OCI-M2 (cell line): ENCODE data around the gene SHANK2.

Source experiments
- DNase-seq: peaks from one replicate; lab custom pipeline; 2025; ENCODE audit not compliant: unreplicated experiment; lab: John Stamatoyannopoulos, UW

Gene SHANK2

DNA sequence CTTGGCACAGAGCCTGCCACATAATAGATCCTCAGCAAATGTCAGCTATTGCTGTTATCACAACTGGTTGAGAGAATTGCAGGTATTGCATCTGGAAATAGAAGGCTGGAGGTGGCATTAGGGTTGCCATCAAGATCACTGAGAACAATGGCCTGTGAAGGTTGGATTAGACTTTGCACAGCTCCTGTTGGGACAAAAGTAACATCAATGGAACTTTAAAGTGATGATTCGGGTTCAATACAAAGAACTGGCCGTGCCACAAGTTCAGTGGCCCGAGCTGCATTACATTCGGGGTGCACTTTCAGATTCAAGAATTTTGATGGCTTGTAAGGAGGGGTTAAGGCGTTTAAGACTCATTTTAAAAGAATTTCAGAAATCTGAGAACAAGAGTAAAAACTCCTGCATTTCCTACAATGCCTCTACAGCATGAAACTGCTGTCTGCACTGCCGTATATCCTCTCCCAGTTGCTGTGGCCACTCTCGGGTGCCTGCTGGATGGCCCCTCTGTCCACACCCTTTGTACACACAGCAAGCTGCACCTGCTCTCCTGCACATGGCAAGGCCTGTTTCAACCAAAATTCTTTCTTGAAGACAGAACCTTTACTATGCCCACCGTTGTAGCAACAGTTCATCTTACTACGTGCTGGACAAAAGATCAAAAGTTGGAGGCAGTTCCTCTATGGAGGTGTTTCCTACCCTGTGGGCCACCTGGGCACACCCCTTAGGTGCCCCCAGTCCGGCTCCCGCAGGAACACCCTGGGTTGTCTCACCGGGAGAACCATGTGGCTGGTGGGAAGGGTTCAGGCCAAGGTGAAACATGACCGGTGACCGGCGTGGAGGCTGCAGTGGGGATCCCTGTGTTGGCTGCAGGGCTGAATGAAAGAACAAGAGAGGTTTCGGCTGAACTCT lies 17.5 kb upstream of the SHANK2 start:
- no peak for DNase-seq

DNA sequence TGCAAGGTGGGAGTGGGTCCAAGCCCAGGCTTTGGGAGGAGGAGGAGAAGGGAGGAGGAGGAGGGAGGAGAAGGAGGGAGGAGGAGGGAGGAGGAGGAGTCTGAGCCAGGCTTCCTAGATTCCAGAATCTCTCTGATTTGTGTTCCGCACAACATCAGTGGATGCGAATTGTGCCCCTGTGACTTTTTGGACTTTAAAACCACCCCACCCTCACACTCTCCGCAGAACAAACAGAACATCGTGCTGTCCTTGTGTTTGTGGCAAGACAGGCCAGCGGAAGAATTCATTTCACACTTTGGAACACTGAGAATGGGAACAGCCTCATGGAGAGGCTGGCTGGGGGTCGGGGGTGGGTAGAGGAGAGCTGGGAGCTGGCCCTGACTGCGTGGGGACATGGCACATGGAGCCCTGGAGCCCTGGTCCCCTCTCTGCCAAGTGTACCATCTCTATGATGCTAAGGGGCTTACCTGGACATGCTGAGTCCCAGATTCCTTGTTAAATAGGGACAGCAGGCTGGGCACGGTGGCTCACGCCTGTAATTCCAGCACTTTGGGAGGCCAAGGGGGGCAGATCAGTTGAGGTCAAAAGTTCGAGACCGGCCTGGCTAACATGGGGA lies 16.4 kb upstream of the SHANK2 start:
- DNase-seq = no peak

DNA sequence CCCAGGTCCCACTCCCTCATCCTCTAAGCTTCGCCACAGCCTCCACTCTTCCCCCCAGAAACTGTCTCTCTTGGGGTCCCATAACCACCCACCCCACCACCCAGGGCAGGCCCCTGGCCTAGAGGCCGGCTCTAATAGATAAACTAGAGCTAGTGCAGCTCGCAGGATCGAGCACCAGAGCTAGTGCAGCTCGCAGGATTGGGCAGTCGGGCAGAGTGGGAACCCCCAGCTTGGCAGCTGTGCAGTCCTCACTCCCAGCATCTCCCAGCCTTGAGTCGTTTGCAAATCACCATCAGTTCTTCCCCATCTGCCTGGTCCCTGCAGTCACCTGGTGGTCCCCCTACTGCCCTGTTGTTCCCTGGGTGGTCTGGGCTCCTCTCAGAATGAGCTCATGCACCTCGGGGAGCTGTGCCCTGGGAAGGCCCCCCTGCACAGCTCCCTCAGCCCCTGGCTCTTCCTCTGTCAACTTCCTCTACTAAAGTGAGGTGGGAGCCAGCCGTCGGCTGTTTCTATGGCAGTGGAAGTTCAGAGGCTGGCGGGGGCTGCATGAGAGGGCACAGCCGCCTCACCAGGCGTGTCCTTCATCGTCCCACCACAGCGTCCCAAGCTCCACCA lies 15.5 kb upstream of the SHANK2 start:
- no peak for DNase-seq

DNA sequence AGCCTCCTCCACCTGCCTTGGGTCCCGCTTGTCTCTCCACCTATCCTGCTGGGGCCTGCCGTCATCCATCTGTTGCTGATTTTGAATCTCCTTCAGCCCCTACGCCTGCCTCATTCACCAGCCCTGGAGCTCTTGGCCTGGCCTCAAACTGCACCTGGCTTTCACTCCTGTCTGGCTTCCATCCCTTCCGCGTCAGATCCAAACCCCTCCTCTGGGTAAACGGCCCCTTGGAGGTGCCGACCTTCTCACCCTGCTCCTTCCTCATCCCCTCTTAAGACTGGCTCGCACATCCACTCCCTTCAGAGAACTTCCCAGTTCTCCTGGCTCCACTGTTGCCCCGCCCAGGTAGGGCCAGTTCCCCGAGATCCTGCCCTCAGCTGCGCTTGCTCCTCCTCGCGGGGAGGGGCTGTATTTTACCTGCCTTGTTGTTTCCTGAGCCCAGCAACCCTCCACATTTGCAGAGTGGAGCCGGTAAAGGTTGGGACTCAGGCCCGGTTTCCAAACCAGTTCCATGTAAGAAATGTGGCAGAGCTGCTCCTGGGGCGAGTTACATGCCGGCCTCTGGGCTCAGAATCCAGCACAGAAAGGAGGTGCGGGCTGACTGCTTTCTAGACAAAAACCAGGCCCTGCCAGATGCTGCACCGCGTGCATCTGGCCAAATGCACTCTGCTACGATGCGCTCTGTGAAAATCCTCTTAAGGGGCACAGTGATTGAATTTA lies 13.9 kb upstream of the SHANK2 start:
- DNase-seq = no peak

DNA sequence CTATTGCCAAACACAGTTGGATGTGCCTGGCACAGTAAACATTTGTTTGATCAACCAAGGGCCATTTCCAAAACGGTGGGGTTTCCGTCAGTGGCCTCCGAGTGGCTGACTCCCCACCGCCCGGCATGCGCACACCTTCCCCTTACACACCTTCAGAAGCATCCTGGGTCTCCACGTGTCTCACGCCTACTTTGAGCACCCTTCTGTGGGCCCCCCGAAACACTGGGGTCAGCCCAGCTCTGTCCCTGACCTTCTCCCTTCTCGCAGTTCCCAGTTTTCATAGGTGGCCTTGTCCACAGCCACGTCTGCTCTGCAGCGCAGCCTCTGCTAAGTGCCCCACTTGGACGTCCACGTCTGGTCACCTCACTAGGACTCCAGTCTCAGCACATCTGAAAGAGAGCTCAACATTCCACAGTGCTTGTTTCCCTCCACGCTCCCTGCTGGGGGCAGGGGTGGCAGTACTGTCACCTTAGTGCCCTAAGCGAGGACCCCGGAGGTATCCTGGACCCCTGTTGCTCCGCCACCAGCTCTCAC lies 13.2 kb upstream of the SHANK2 start:
- DNase-seq = no peak

DNA sequence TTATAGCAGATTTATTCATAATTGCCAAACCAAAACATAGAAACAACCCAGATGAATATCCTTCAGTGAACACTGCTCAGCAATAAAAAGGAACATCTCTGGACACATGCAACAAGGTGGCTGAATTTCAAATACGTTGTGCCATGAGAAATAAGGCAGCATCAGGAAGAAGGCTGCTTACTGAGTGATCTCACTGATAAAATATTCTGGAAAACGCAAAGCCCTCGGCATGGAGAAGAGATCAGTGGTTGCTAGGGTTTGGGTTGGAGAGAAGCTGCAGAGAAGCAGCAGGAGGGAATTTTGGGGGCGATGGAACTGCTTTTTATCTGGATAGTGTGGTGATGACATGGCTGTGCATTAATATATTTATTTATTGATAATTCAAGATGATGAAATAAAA lies 11.0 kb upstream of the SHANK2 start:
- DNase-seq = no peak

DNA sequence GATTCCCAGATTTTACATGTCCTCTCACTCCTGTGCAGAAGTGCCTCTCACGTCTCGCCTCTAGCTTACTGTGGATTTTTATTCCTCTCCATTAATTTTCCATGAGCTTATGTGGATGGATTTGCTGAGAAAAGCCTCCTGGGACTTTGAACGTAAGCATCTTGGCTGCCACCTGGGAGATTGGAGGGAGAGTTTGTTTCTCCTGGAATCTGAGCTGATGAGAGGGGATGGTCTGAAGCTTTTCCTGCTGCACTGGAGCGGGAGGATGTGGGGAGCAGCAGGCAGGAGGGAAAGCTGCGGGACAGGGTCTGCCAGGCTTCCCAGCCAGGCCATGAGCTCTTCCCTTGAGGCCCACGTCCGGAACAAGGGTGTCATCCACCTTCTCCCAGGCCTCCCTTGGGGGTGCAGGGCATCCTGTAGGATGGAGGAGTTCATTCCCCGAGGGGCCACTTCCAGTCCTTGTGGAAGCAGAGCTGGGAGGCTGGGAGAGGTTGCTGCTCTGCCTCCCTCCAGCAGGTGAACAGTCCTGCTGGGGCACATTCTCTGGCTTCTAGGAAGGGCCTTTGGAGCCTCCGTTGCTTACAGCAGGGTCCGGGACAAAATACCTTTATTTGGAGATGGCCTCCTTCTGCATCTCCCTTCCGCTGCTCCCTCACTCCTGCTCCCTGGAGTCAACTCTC lies 3.6 kb upstream of the SHANK2 start:
- no peak for DNase-seq

DNA sequence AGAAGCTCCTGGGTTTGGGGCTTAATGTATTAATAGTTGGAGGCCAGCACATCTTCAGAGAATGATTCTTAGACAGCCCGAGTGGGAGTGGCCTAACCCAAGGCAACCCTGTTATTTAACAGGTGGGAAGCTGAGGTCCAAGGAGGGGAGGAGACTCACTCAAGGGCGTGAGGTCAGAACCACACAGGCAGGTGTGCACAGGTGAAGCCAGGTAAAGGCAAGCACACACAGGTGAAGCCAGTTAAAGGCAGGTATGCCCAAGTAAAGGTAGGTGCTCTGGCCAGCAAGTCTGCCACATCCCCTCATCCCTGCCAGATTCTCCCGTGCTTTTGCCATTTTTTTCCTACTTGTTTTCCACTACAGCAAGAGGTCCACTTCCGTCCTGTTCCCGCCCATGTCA lies 2.9 kb upstream of the SHANK2 start:
- no peak for DNase-seq

DNA sequence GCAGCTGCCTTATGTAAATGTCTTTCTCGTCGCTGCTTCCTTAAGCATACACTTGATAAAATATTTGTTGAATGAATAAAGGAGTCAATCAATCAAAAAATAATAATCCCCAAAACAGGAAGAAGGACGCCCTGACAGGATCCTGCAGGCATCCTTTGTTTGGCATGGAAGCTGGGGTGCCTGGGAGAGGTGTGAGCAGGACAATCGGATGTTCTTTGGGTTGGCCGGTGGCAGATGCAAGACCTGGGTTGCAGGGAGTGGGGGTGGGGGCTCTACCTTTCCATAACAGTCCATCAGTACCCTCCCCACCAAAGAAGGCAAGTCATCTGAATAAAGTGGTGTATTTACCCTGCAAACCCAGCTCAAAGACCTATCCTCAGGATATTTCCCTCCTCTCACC lies 1.4 kb upstream of the SHANK2 start:
- DNase-seq = no peak

DNA sequence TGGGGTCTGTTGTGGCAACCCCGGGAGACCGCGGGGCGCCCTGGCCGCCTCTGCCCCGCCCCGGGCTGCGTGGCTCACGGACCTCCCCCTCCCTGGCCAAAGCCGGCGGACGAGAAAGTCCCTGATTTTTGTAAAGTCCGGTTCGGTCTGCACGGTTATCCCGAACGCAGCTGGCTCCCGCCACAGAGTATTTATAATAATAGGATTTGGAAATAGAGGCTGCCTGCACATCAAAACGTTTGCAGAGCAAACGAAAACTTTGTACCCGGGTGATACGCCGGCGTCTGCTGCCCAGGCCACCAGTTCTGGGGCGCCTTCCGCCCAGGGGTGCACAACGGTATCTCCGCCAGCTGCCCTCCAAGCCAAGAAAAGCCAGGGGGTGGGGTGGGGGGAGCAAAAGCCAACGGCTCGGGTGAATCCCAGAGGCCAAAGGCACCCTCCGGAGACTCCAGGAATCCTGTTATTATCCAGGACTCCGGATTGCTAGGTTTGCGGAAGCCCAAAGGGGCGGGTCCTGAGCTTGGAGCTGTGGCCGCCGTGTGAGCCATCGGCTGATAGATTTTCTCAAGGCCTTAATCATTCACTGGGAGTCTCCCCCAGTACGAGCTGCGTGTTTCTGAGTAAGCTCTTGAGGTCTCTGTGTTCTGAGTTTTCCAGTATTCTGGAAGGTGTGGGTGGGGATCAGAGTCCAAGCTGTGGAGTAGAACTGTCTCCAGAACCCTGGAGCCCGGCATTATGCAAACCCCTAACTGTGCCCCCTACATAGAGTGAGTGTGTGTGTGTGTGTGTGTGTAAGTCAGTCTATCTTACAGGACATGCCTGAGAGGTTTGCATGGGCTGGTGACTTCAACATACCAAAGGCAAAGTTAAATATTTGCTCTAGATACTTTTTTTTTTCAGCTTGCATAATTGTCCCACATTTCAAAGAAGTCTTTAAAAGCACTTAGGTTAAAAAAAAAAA lies 673 bp upstream of the SHANK2 start:
- DNase-seq = no peak

DNA sequence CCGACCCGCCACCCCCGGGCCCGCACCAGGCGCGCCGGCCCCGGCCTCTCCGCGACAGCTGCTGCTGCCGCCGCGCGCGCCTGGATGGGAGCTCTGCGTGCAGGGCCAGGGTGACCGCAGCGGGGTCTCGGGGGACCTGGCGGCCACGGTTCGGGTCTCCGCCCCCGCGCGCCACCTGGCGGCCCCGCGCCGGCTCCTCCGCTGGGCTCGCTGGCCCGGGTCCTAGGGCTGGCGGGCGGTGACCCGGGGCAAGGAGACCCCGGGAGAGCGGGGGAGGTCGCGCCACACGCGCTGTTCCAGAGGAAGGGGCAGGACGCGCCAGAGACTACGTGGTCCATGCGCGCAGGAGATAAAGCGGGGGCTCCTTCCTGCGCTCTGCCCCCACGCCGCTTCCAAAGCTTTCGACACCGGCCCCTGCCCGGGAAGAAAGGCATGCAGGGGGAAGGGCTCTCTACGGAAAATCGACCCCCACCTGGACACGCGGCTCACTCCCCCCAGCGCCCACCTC lies 562 bp downstream of the SHANK2 start:
- no peak for DNase-seq

DNA sequence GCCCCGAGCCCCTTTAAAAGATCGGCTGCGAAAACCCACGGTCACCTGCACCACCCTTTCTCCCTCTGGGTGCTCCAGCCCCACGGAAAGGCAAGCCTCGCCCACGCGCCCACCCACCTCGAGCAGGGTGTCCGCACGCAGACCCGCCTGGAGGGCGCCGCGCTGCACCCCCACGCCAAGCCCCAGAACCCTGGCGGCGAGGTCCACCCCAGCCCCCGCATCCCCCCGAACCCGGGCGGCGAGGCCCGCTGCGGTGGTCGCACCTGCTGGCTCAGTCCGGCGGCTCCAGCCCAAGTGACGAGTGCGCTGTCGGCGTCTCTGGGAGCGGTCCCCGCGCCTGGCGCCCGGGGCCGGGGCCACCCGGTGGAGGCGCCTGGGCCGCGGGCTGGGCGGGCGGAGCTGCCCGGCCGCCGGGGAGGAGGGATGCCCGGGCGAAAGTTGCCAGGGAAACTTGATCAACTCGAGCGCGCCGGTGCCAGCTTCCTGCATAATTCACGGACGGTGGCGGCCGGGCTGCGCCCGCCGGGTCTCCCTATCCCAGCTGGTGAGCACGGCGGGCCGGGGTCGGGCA lies 1.1 kb downstream of the SHANK2 start:
- no peak for DNase-seq

DNA sequence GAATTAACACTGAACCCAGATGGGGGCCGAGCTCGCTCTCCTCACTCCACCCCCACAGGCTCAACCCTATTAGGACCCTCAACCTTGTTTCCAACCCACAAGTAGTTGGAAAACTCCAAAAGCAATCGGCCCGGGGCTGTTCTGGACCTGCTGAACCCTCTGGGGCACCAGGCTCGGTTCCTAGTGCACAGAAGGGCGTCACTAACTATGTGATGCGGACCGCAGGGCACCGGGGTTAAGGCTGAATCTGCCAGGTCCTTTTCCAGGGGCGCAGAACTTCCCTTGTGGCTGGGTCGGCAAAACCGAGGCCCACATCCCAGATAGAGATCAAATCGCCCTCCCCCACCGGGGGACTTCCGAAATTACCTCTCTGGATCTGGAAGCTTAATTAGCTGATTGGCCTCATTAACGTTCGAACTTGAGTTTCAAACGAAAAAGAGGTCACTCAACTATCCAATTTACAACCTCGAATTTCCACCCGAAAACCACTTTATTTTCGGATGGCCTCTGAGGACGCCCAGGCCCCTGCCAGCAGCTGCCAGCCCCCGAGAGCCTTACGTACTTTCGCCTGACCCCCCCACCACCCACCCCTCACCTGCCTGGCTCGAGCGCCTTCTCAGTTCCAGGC lies 1.7 kb downstream of the SHANK2 start:
- DNase-seq = no peak

DNA sequence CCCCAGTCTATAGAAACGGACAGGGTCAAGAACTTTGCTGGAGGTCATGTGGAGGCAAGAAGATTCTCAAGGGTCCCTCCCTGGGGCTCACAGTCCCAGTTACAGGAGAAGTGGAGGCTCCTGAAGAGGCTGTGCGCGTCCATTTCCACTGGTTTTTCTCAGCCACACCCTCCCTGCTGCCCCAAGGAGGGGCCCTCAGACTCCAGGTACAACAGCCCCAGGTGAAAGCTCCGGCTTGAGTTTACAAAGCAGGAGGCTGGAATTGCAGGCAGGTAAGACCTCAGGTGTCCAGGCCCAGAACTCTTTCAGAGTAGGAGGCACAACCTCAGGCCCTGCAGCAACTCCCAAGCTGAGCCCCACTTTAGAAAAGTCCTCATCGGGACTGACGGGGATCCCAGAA lies 3.1 kb downstream of the SHANK2 start:
- DNase-seq = no peak

DNA sequence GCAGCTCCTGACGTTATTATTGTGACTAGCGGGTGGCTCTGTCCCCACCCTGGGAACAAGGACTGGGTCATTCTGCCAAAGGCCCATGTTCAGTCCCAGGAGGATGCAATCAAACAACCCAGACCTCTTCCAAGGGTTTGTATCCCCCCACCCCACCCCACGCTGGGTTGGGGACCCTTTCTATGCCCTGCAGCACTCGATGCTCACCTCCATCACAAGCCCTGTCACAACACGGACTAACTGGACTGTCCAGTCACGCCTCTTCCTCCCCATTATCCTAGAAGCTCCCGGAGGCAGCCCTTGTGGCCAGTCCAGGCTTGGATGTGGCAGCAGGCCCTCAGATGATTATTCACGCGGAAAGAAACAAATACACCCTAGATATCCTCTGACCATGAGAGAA lies 3.7 kb downstream of the SHANK2 start:
- no peak for DNase-seq

DNA sequence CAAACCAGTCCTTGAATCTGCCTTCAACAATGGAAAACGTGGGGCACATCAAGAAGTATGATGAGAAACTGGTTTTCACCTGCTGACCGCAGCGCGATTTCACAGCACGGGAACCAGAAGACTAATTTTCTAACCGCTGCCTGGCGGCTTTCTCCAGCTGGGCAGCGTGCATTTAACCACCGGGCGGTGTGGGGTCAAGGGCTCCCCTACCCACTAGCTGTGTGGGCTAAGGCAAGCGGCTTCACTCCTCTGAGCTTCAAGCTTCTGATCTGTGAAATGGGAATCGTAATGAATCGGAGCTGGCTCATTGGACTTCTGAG lies 4.2 kb downstream of the SHANK2 start:
- no peak for DNase-seq

DNA sequence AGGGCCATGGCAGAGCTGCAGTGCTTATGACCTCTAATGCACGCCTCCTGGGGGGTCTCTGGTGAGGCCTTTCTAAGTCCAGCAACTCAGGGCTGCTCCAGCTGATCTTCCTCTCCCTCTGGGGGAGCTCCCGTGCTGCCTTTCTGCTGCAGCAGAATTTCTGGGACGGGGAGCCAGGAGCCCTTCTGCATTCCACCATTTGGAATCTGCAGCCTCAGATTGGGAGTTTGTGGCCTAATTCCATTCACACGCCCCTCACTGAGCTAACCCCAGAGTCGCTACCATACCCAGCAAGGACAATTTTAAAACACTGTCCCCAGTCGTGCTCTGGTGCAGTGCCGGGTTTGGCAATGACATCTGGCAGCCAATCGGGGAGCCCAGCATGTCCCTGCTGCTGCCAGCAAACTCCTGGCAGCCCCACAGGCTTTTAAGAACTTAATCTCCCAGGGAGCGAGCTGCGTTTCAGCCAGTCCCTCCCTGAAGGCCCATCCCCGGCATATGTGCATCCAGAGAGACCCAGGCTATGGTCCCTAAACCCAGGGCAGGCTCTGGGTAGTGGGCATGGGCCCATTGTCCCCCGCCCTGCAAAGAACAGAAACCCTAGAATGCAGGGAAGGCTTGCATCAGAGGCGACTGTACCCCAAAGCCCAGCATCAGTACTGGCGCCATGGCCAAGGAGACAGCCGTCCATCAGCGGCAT lies 4.7 kb downstream of the SHANK2 start:
- no peak for DNase-seq

DNA sequence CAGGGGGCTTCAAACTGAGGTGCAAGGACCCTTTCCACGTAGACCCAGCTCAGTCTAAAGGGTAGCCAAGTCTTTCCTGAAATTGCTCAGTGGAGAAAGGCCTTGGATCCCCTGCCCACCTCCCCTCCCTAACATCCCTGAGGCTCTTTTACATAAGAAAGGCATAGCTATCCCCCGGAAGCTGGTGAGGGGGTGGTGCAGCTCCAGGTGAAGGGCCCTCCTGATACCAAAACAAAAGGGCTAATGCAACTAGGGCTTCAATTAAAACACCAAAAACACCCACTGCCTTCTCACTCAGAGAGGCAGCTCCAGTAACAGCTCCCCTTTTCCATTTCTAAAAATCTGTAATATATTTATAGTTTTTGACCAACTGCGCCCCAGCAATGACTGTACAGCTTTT lies 5.8 kb downstream of the SHANK2 start:
- no peak for DNase-seq
